Activated CD8-positive, alpha-beta memory T cell treated with anti-CD3 and anti-CD28 coated beads for 24 hours (primary cell): ENCODE measurements around the gene DENND2A.
"Not testable (repeated sequence)": the region's sequence is repeated elsewhere in the genome, so short reads cannot be mapped to it uniquely, and the experiment has no call there.

ENCODE experiments used
- DNase-seq: peaks from one replicate; pipeline ENCODE4 v3.0.0-alpha.2; 2020

The DENND2A gene

DNA sequence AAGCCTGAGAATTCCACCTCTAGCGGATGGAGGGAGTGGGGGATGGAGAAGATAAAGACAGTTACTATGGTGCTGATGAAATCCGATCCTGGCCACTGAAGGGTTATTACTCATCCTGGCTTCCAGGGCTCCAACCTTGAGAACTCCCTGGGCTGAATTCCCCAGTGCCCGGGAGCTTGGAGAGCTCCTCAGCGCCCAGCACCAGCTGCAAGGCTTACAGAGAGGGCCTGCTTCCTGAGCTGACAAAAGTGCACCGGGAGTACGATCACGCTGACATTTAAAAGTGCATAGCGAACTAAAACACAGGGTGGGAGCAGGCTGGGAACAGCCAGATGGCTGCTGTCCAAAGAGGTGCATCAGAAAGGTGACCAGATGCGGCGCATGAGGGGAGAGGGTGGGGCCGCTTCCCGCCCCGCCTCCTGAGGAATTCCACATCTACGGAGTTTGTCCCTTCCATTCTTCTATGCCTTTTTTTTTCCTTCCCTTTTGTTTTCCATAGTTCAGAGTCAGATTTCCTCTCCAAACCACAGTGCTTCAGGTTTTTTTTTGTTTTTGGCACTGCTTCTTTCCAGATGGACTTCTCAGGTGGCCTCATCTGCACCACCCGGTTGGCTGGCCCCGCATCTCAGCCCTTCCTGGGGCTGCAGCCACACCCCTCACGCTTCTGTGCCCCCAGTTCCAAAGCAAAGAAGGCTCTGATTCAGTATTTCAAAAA, 98.9 kb downstream of the DENND2A start:
- DNase-seq, result no peak

DNA sequence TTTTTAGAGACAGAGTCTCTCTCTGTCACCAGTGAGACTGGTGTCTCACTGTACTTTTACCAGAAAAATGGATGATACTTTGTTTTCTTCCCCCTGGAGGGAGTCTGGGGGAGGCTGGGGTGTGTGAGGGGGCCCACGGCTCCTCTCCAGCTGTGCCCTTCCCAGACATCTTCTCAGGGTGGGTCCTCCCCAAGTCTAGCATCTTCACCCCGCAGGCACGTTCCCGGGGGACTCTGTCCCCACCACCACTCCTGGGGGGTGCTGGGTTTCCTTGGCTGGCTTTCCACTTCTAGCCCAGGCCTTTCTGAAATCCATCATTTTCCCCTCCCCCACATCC, 99.5 kb downstream of the DENND2A start:
- no peak for DNase-seq

DNA sequence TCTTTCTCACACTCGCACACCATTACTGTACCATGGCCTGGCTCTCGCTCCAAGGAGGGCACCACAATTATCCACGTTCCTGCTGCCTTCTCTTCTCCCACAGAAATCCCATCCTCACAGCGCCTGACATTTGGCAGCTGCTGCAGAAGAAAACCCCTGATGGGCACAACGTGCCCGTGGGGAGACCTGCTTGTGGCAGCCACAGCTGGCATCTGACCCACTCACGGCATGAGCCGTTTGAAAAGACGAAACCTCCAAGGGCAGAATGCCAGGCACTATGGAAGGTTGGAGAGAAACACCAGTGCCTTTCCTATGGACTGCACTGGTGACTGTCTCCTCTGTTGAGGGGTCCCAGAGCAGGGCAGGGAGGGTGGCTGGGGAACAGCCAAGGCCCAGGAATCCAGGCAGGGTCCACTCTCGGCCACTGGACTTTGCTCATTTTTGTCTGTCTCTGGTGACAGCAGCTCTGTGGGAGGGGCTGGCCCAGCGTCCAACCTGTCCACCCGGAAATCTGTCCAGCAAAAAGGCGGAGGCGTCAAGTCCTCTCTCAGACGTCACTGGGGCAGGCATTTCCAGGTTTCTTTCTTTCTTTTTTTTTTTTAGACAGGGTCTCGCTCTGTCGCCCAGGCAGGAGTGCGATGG, 100.4 kb downstream of the DENND2A start:
- DNase-seq, result no peak

DNA sequence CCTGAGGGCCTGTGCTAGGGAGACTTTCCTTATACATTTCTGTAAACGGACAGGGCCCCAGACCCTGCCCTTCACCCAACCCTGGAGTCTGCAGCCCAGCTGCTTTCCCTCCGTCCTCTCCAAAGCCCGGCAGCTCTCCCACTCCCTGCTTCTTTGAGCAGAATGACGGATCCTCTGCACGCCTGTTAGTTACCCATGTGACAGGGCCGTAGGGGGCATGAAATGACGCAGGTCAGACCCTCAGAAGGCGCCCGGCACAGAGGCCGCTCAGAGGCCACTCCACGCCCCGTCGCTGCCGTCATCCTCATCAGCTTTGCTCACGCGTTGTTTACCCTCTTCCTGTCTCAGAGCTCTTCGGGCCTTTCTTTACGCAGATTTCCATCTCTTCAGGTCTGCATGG, 101.2 kb downstream of the DENND2A start:
- no peak for DNase-seq

DNA sequence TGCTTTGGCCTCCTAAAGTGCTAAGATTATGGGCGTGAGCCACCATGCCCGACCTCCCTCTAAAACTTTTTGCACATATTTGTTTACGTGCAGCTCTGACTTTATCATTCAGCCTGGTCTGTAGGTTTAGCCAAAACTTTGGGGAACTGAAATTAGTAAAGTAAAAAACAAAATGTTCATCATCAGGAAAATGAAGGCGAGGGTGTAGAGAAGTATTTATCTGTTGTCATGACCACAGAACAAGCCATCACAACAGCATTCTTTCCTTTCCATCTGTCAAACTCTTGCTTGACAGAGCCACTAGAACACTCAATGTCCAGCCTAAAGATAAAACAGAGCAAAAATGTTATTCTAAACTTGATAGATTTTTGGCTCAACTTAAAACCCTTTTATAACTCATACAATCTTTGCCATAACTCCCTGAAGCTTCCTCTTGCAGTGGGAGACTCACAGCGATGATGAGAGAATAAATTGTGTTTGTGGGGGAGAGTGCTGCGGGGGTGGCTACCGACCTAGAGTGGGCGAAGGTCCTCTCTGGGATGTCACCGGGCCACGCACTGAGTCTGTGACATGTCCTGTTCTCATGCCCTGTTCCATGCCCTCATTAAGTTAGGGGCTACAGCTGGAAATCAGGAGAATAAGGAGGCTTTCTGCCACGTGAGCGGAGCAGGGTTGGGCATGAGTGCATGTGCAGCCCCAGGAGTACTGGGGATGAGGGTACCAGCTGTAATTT, 102.7 kb downstream of the DENND2A start:
- no peak for DNase-seq

DNA sequence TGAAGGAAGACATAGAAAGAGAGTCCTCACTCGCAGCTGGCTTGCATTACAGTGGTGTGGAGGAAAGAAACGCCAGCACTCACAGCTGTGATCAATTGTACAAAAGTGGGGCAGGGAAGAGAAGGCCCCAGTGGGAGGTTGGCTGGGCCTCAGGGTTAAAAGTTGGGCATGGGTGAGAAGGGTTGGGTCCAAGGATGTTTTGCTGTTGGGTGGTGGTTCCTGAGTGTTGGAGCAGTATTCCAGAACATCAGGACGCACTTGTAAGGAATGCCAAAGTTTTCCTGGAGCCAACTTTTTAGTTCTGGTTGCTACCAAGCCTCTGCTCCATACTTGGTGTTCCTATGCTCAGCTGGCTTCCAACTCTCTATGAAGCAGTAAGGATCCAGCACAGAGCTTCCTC, 105.9 kb downstream of the DENND2A start:
- DNase-seq, result no peak

DNA sequence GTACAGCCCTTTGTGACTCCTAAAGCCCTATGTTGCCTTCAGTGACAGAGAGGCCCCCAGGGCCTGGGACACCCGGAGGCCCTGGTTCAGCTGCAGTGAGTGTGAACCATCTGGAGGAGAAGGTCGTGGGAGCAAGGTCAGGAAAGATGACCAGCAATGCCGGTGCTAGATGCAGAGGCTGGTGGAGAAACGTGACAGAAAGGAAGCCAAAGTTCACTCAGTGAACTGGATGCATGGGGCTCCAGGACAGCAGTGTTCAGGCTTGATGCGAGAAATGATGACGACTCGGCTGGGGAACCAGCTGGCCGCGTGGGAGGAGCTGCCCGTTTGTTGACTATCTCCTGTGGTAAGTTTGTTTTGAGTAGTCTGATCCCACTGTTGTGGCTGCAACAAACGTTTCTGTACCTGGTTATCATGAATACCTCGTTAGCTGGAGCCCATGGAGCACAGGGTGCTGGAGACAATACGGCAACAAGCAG, 107.2 kb downstream of the DENND2A start:
- DNase-seq, result no peak

DNA sequence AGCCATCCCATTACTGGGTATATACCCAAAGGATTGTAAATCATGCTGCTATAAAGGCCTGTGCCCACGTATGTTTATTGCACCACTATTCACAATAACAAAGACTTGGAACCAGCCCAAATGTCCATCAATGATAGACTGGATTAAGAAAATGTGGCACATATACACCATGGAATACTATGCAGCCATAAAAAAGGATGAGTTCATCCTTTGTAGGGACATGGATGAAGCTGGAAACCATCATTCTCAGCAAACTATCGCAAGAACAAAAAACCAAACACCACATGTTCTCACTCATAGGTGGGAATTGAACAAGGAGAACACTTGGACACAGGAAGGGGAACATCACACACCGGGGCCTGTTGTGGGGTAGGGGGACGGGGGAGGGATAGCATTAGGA, 111.2 kb downstream of the DENND2A start:
- DNase-seq, result not testable (repeated sequence)

DNA sequence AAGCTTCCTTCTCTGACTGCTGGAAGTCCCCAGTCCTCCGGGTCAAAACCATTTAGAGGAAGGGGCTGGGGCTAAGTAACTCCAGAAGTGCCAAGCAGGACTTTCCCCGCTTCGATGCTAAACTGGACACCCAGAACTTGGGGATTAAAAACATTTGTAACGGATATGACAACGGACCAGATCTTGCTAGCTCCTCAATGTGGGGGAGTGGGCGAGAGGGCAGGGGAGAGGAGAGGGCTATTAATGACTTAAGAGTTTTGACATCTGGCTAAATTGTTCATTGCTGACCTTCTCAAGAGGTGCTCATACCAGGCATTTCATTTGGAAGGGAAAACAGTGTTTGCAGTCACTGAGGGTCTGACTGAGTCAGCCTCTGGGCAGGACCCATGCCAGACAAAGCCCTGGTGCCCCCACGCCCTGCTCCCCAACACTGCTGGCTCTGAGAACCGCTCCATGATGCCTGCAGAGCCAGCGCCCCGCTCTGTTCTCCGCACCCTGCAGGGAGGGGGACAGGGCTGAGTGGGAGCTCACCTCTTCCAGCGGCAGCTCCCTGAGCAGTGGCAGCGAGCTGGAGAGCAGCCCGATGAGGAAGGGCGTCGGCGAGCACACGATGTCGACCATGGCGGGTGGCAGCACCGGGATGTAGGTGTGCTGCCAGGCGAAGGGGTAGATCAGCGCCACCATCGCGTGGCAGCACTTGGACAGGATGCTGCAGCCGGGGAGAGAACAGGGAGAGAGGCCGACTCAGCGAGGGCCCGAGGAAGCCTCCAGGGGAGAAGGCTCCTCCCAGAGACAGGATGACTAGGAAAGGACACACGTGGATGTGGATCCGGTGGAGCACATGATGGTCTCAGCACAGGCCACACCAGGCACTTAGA, 113.6 kb downstream of the DENND2A start:
- no peak for DNase-seq

DNA sequence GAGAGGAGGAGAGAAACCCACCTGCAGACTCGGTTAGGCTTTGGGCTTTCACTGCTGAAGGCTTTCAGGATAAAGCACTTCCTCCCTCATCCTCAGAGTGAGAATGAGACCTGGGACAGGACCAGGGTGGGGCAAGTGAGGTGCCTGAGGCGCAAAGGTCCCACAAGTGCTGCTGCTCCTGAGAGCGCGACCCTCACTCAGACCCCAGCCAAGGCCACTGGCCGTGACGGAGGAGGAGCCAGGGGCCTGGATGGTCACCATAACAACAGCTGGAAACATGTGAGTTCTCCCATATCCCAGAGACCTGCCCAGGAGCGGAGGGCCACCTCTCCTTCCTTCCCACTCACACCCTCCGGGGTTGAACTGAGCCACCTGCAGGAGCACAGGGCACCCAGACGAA, 114.4 kb downstream of the DENND2A start:
- DNase-seq, result no peak

DNA sequence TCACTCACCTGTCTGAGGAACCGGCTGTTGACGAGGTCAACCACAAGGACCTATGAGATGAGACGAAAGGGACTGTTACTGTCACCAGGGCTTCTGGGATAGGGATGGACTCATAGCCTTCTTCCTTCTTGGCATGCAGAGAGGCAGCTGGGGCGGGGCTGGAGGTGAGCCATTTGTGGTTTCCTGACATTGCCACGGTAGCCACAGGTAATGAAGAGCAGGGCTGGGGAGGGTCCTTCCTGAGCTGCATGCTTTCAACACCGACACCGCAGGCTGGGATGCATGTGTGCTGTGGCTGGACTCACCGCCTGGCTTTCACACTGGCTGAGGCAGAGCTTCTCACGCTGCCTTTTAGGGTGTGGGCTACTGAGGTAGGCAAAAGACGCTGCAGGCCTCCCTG, 114.9 kb downstream of the DENND2A start:
- peak; percentile 63 for DNase-seq

DNA sequence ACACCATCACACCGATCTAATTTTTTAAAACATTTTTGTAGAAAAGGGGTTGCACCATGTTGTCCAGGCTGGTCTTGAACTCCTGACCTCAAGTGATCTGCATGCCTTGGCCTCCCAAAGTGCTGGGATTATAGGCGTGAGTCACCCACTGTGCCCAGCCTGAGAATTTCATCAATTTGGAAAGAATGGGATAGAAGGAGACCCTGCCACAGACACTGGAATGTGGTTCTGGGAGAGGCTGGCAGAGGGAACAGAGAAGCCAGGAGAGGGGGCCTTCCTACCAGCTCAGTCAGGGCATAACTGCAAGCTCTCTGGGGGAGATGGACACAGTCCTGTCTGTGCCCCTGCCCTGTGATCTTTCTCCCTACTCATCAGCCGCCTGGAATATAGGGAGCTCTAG, 119.2 kb downstream of the DENND2A start:
- DNase-seq, result no peak

DNA sequence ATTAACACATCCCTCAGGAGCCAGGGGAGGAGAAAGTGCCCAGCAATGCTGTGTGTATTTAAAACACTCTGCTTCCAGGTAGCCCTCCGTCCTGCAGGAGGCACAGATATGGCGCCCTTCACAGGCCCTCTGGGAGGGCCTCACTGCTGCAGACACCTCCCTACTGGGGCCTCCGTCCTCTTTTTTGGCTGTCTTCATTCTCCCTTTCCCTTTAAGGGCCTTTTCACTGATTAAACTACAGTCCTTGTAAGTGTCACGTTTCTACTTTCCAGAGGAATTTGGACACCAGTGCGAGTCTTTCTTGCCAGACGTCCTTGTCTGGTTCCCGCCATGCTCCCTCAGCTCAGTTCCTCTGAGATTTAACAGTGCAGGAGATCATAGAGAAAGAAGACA, 121.6 kb downstream of the DENND2A start:
- no peak for DNase-seq

DNA sequence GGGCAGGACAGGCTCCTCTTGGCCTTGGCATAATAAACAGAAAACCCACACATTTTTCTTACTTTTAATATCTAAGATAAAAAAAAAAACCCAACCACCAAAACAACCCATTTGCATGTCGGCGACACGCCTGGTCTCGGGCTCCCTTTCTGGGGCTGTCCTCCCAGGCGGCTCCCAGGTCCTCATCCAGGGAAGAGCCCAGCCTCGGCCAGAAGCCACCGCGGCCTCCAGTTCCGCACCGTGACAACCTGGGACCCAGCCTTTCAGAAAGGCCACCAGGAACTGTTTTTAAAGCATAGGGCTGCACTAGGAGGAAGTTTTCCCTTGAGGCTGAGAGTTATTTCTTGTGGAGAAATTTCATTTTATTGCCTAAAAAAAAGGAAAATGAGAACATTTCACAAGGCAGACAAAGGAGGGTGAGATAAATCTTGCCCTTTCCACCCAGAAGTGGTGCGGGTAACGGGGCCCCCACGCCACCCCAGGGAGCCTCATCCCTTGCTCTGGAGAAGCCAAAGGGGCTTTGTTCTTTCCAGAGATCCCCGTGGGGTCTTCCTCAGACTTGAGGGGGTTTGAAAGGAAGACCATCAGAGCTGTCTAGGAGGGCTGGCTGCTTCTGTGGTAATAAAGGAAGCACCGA, 122.1 kb downstream of the DENND2A start:
- no peak for DNase-seq

DNA sequence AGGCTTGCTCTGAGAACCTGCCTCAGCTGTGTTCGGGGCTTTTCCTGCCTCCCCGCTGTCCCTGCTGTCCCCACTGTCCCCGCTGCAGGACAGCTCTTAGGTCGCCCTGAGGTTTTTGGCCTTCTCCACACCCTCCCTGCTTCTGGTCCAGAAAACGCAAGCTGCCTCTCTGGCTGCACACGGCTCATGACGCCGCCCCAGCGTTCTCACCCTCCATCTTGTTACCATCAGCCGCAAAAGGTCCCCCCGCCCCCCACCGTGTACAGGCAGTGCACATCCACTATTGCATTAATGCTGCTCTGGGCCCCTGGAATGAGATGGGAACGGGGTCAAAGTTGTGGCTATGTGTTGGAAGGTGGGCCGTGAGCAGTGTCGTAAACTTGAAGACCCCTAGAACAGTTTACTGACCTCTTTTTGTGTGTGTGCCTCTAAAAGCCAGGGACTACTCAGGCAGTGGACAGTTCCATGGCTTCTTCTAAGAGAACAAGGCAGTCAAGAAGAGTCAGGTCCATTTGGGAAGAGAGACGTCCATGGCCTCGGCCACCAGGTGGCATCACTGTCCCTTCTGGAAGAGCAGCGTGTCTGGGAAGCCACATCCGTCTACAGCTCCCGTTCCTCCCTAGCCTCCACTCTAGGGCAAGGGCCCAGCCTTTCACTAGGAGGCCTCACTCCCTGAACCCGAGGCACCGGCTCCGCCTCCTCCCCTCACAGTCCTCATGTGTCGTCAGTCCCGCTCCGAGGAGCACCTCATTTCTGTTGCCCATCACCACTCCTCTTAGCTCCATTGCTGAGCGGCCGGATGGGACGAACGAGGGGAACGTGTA, 122.9 kb downstream of the DENND2A start:
- peak; percentile 85 for DNase-seq

DNA sequence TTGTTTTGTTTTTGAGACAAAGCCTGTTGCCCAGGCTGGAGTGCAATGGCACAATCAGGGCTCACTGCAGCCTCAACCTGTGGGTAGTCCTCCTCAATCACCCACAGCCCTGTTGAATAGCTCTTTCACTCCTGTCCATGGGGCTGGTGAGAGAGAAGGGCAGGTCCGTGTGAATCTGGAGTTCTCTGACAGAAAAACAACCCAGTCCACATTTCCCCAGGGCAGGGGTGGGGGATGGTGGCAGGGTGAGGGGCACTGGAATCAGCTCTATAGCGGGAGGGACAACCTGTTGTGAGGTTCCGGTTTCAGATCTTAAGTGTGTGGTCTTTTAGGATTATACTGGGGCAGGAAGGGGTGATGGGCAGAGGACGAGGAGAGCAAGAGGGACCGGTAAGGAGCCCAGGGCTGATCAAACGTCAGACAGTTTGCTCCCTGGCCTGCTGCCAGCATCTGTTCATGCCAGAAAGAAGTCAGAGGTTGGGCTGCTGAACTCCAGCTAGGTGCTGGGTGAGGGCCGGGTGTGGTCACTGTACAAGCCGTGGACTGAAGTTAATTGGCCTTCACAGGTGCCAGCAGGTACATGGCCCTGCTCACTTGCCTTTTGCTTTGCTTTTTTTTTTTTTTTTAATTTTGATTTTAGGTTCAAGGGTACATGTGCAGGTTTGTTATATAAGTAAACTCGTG, 128.2 kb downstream of the DENND2A start:
- DNase-seq, result no peak

DNA sequence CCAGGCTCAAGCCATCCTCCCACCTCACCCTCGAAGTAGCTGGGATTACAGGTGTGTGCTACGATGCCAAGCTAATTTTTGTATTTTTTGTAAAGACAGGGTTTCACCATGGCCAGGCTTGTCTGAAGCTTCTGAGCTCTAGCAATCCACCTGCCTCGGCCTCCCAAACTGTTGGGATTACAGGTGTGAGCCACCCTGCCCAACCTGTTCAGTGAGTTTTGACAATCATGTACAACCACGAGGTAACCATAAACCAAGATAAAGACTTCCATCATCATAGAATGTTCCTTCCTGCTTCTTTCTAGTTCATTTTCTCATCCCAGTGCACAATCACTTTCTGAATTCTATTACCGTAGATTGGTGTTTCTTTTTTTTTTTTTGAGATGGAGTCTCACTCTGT, 130.8 kb downstream of the DENND2A start:
- no peak for DNase-seq

DNA sequence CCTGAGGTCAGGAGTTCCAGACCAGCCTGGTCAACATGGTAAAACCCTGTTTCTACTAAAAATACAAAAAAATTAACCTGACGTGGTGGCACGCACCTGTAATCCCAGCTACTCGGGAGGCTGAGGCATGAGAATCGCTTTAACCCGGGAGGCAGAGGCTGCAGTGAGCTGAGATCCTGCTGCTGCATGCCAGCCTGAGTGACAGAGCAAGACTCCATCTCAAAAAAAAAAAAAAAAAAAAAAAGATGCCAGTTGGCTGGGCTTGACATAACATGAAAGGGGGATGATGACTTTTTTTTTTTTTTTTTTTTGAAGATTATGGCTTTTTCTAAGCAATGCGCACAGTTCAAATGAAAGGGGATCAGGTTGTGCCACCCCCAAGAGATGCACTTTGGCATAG, 133.1 kb downstream of the DENND2A start:
- DNase-seq, result not testable (repeated sequence)

DNA sequence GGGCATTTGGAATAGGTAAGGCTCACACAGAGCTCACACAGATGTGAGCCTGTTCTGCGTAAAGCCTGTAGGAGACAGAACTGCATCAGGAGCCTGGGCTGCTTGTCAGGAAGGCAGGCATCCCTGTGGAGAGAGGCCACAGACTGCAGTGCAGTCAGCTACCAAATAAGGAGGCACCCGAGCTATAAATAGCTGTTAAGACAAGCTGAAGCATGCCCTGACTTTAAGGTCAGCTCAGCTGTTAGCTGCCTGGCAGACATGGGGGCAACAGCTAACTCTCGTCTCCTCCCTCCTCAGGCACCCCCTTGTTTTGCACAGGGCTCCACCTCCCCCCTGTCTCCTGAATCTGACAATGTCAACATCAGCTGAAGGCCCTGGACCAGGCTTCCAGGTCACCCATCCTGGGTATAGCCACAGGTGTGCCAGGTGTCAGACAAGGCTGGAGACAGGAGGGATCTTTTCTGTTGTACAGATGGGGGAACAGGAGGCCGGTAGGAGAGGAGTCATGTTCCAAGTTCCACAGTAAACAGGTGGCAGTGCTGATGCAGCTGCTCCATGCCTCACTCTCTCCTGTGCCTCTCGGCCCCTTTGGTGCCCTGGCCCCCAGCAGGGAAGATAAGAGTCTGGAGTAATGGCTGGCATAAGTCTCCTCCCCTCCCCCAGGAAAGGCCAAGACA, 133.7 kb downstream of the DENND2A start:
- DNase-seq, result no peak

DNA sequence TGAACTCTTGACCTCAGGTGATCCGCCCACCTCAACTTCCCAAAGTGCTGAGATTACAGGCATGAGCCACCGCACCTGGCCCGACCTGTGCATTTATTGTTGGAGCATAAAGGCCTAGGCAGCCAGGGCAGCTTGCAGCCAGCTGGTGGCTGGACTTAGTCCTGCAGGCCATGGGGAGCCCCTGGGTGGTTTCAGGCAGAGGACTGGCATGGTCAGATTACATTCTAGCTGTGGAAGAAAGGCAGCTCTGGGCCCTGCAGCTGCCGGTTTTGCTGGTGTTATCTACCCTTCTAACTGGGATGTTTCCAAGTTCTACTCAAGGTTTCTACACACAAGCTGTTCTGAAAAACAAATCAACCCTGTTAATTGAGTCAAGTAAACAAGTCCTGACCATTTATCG, 138.6 kb downstream of the DENND2A start:
- DNase-seq, result no peak

DNA sequence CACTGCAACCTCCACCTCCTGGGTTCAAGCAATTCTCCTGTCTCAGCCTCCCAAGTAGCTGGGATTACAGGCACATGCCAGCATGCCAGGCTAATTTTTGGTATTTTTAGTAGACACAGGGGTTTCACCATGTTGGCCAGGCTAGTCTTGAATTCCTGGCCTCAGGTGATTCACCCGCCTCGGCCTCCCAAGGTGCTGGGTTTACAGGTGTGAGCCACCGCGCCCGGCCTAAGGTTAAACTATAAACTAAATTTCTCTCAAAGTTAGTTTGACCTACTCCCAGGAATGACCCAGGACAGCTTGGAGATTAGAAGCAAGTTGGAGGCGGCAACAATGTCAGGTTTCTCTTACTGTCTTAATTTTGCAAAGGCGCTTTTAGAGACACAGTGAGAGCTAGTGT, 142.8 kb downstream of the DENND2A start:
- DNase-seq, result not testable (repeated sequence)
